ENCODE measurements around the gene FBXO22. TPM values are rescaled to one million over a fixed set of nuclear protein-coding genes. Genes with fewer than 3 reads are reported as not detected.
"Not testable (repeated sequence)": the region's sequence is repeated elsewhere in the genome, so short reads cannot be mapped to it uniquely, and the experiment has no call there.

Gene FBXO22
- total and polyA plus RNA-seq, 10 of the 15 experiments (the other 5 are each of a cell fraction or from before 2014, with no cell fraction given) = 15.2 to 110 (median 42.8) TPM

DNA sequence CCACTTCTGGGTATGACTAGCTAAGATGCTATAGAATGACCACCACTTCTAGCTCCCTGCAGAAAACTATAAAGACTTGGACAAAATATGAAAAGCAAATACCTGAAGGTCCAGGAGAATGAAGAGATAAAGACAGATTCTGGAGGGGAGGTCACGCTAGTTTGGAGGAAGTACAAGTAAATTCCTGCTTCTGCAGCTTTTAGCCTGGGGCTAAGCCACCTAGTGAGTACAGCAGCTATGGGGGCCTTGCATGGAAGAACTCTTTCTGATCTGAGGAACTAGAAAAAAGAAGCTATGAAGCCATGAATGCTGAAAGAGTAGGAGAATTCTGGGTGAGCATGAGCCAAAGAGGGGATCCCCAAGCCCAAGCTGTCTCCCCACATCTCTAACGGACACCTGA lies 78.8 kb downstream of the FBXO22 start (continued):
- TF ChIP-seq, protein P1, sequence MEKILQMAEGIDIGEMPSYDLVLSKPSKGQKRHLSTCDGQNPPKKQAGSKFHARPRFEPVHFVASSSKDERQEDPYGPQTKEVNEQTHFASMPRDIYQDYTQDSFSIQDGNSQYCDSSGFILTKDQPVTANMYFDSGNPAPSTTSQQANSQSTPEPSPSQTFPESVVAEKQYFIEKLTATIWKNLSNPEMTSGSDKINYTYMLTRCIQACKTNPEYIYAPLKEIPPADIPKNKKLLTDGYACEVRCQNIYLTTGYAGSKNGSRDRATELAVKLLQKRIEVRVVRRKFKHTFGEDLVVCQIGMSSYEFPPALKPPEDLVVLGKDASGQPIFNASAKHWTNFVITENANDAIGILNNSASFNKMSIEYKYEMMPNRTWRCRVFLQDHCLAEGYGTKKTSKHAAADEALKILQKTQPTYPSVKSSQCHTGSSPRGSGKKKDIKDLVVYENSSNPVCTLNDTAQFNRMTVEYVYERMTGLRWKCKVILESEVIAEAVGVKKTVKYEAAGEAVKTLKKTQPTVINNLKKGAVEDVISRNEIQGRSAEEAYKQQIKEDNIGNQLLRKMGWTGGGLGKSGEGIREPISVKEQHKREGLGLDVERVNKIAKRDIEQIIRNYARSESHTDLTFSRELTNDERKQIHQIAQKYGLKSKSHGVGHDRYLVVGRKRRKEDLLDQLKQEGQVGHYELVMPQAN (conservative IDR thresholded peaks at IDR 0.05) = no peak
- TF ChIP-seq MEF2A (IDR thresholded peaks at IDR 0.05; ENCODE audit: insufficient read depth, low read depth, low read length) = no peak
- no peak for TF ChIP-seq DPF2 (IDR thresholded peaks at IDR 0.05)
- no peak for TF ChIP-seq GABPA (IDR thresholded peaks at IDR 0.05; ENCODE audit: low read depth)

DNA sequence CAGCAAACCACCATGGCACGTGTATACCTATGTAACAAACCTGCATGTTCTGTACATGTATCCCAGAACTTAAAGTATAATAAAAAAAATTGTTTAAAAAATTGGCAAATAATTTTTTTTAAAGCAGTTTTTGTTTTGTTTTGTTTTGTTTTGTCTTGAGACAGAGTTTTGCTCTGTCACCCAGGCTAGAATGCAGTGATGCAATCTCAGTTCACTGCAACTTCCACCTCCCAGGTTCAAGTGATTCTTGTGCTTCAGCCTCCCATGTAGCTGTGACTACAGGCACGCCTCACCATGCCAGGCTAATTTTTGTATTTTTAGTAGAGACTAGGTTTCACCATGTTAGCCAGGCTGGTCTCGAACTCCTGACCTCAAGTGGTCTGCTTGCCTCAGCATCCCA lies 81.0 kb downstream of the FBXO22 start:
- BruUV-seq (replicated peaks); RAD21 ChIA-PET (ENCODE audit: unreplicated experiment); ATAC-seq; intact Hi-C loops (cut with micrococcal nuclease; ENCODE audit: unreplicated experiment); H3K4me2 ChIP-seq (ENCODE audit: control insufficient read depth, insufficient read depth); H3K4me1 ChIP-seq (ENCODE audit: control insufficient read depth, insufficient read depth, low read length); H3K9ac ChIP-seq (ENCODE audit: control insufficient read depth, insufficient read depth, low read length); H4K20me1 ChIP-seq (ENCODE audit: control insufficient read depth, insufficient read depth); H2AFZ ChIP-seq (ENCODE audit: control insufficient read depth, low read depth, low read length); in situ Hi-C loops (cut with MboI); H3K27me3 ChIP-seq (replicated peaks in 1 of 2; ENCODE audit: control insufficient read depth in 2 of 2, insufficient read depth in 2 of 2, low read length in 1 of 2); SMC1A ChIA-PET (ENCODE audit: uncharacterized antibody, unreplicated experiment); H3K9me3 ChIP-seq (replicated peaks; ENCODE audit: control insufficient read depth, insufficient read depth, low read length); H3K79me2 ChIP-seq (ENCODE audit: control insufficient read depth, insufficient read depth, low read length); POLR2A ChIA-PET; FAIRE-seq; H3K27ac ChIP-seq (ENCODE audit: control insufficient read depth, insufficient read depth); DNase-seq (ENCODE audit: low read depth, low spot score); H3K4me3 ChIP-seq; CTCF ChIA-PET; H3K36me3 ChIP-seq (ENCODE audit: control insufficient read depth in 2 of 2, insufficient read depth in 2 of 2, low read length in 1 of 2): not testable (repeated sequence)
- WGBS (ENCODE audit: insufficient coverage, insufficient replicate concordance, low lambda C conversion rate, missing lambda C conversion rate) = 39% methylated on average over 3 of the region's 3 CpGs

DNA sequence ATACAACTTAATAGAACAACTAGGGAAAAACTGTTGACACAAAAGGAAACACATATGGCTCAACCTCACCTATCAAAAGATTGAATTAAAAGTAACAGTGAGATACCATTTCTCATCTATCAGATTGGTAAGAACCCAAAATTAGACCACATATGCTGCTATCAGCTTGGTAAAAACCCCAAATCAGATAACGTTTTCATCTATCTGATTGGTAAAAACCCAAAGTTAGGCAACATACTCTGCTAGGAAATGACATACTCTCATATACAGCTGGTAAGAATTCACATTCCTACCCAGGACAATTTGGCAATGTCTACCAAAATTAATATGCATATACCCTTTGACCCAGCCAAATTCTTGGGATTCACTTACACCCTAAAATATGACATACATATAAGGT lies 82.3 kb downstream of the FBXO22 start:
- no peak overlapping the region for H2AFZ ChIP-seq (ENCODE audit: control insufficient read depth, low read depth, low read length)
- no peaks in the 10 kb centered on the region for H3K36me3 ChIP-seq (ENCODE audit: control insufficient read depth in 2 of 2, insufficient read depth in 2 of 2, low read length in 1 of 2)
- ChIA-PET CTCF (no interaction called here), RAD21 (ENCODE audit: unreplicated experiment) (no interaction called here), POLR2A (no interaction called here), SMC1A (ENCODE audit: uncharacterized antibody, unreplicated experiment) (no interaction called here)
- no peak for FAIRE-seq
- H3K27me3 ChIP-seq (replicated peaks in 1 of 2; ENCODE audit: control insufficient read depth in 2 of 2, insufficient read depth in 2 of 2, low read length in 1 of 2) = no peaks in the 10 kb centered on the region
- no peaks in the 10 kb centered on the region for H3K4me1 ChIP-seq (ENCODE audit: control insufficient read depth, insufficient read depth, low read length)
- H3K27ac ChIP-seq (ENCODE audit: control insufficient read depth, insufficient read depth) = no peak overlapping the region
- TF ChIP-seq KDM1A (IDR thresholded peaks at IDR 0.05; ENCODE audit: borderline replicate concordance) (no peak), JUNB (IDR thresholded peaks at IDR 0.05) (no peak), LARP7 (IDR thresholded peaks at IDR 0.05) (no peak), CEBPB (IDR thresholded peaks at IDR 0.05; ENCODE audit: borderline replicate concordance in 1 of 2, low read depth in 2 of 2, low read length in 2 of 2) (no peak), SREBF2 (IDR thresholded peaks at IDR 0.05; ENCODE audit: low read length) (no peak), SUPT20H (IDR thresholded peaks at IDR 0.05; ENCODE audit: borderline replicate concordance, control insufficient read depth, low read depth, low read length) (no peak), NBN (IDR thresholded peaks at IDR 0.05) (no peak), PAX5 (IDR thresholded peaks at IDR 0.05; ENCODE audit: borderline replicate concordance, low read depth, low read length) (no peak)
- TF ChIP-seq, protein P2, sequence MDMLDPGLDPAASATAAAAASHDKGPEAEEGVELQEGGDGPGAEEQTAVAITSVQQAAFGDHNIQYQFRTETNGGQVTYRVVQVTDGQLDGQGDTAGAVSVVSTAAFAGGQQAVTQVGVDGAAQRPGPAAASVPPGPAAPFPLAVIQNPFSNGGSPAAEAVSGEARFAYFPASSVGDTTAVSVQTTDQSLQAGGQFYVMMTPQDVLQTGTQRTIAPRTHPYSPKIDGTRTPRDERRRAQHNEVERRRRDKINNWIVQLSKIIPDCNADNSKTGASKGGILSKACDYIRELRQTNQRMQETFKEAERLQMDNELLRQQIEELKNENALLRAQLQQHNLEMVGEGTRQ (IDR thresholded peaks at IDR 0.05; ENCODE audit: borderline replicate concordance, low read depth, low read length) = no peak
- no peaks in the 10 kb centered on the region for H3K9me3 ChIP-seq (replicated peaks; ENCODE audit: control insufficient read depth, insufficient read depth, low read length)
- intact Hi-C loops (cut with micrococcal nuclease; ENCODE audit: unreplicated experiment) = no loop called here
- no peaks in the 10 kb centered on the region for H4K20me1 ChIP-seq (ENCODE audit: control insufficient read depth, insufficient read depth)
- no peak for DNase-seq (ENCODE audit: low read depth, low spot score)
- H3K4me3 ChIP-seq = no peak overlapping the region
- ATAC-seq = no peak
- 0% methylated on average over 1 of the region's 1 CpG for WGBS (ENCODE audit: insufficient coverage, insufficient replicate concordance, low lambda C conversion rate, missing lambda C conversion rate)
- BruUV-seq (replicated peaks) = no TSS peak
- no peaks in the 10 kb centered on the region for H3K79me2 ChIP-seq (ENCODE audit: control insufficient read depth, insufficient read depth, low read length)
- H3K4me2 ChIP-seq (ENCODE audit: control insufficient read depth, insufficient read depth) = no peak overlapping the region
- H3K9ac ChIP-seq (ENCODE audit: control insufficient read depth, insufficient read depth, low read length) = no peak overlapping the region
- in situ Hi-C loops (cut with MboI) = no loop called here
